A549 treated with Hydrocortisone at 1 μM for 4 hours (cell line): ENCODE results near the gene GPR25. TPM values are rescaled to one million over a fixed set of nuclear protein-coding genes. Genes with fewer than 3 reads are reported as not detected.

ENCODE experiments used
- total RNA-seq: library from RNA; stranded (reverse); fragments of 200-300 nt; extraction: Qiagen RNA extraction; gene quantifications from 5 replicates; pipeline ENCODE4 v1.2.3, GENCODE V29; 2022

GPR25 gene, protein sequence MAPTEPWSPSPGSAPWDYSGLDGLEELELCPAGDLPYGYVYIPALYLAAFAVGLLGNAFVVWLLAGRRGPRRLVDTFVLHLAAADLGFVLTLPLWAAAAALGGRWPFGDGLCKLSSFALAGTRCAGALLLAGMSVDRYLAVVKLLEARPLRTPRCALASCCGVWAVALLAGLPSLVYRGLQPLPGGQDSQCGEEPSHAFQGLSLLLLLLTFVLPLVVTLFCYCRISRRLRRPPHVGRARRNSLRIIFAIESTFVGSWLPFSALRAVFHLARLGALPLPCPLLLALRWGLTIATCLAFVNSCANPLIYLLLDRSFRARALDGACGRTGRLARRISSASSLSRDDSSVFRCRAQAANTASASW
- total RNA-seq, result not detected in 5 replicates

DNA sequence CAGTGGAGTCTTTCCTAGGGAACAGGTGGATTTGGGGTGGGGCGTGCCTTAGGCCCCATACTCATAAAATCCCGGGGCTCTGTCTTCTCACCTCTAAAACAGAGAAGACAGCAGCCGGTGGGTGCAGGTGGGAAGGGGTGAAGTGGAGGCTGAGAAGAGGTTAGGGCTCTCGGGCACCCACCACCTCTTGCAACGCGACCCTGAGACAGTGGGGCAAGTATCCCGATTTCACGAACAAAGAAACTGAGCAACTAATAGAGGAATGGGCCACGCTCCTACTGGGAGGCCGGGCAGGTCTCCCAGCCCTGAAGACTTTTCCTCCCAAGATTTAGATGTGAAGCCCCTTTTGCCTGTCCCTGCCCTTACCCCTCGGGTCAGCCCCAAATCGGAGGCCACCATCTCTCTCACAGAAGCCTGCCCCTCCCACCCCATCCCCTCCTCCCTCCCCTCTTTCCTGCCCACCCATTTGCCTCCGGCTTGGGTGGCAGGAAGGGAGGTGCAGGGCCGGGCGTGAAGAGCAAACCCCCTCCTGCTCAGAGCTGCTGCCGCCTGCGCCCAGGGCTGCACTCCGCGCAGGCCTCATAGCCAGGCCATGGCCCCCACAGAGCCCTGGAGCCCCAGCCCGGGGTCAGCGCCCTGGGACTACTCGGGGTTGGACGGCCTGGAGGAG lies at the start of gene GPR25:
TSS of gene GPR25 (plus strand) at position 536 of the 670 bp plus-strand sequence. CDS start at position 593, 57 bp downstream.

DNA sequence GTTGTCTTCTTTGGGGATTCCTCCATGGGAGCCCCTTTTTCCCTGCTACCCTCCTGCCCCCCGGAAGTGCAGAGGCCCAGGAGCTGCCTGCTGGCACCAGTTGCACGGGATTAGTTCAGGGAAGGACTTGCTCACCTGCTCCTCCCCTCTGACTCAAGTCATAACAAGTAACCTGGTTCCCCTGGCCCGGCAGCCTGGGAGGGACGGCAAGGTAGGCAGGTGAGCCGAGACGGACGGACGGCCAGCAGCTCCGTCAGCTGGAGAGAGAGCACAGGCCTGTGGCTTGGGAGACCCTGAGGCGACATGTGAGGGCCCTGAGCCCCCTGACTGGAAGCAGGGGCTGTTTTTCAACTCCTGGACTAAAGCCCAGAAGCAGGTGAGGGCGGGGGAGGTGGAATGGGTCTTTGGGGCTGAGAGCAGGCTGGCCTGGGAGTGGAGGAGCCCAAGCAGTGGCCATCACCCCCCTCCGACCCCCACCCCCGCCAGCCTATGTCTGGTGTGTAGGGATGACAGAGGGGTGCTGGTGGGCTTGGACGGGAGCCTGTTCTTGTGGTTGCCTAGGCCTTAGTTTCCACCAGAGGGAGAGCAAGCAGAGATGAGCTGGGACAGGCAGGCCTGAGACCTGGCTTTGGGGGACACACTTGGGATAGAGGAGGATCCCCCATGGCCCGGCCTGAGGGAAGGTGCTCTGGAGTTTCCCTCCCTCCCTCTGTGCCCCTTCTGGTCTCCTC lies 22.1 kb downstream of the GPR25 start, which contains the start of gene INAVA:
TSS of gene INAVA (plus strand) at position 189 of the 731 bp plus-strand sequence. CDS start 3,501 bp downstream, outside the sequence.

Other genes with a start within 250 kb of the GPR25 start
- gene DDX59, start 203.1 kb upstream of the GPR25 start, total RNA-seq, result 11.0 to 15.8 TPM (median 13.2 TPM) in 5 replicates
- gene CAMSAP2, start 134.1 kb upstream of the GPR25 start, total RNA-seq, result 15.0 to 26.2 TPM (median 18.8 TPM) in 5 replicates
- gene INAVA, start 21.9 kb downstream of the GPR25 start, total RNA-seq, result 39.8 to 52.8 TPM (median 45.0 TPM) in 5 replicates
- 1.3 to 2.2 TPM (median 1.9 TPM) in 5 replicates for gene KIF21B, start 150.7 kb downstream of the GPR25 start, total RNA-seq
- gene CACNA1S, start 239.4 kb downstream of the GPR25 start, total RNA-seq, result 0.02 TPM in 1 of 5 replicates, not detected in the others